ENCODE measurements around the gene MPLKIP. TPM values are rescaled to one million over a fixed set of nuclear protein-coding genes. Genes with fewer than 3 reads are reported as not detected.

MPLKIP gene
- total RNA-seq = 39.5 TPM

DNA sequence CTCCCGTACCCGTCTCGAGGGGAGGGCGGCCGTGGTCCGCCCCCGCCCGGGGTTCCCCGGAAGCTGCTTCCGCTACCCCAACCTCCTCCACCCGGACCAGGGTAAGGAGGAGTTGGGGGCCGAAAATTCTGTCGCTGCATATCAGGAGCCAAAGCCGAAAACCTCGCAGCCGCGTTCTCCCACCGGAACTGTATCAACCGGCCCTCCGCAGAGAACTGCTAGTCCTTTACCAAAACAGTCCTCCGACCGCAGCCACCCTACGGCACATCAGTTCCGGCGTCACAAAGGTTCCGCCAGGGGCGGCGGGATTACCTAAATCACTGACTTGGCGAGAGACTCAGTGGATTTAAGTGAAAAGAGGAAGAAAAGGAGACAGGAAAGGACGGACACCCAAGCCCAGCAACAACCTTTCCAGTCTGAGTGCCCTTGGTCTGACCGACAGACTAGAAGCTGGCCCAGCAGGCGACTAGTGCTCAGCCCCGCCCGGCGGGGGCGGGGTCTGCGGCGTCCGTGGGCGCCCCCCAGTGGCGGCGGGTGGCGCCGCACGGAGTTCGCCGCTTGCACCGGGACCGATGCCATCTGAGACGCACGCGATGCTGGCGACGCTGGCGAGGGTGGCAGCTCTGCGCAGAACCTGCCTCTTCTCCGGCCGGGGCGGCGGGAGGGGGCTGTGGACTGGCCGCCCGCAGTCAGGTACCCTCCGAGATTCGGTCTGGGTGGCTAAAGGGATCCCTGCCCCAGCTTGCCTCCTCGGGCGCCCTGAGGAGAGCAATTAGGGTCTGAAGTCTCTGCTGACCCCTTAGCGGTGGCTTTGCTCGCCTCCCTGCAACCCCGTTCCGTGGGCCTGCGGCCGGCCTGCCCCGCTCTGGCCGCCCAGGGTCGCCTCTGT lies at the start of gene MPLKIP, which contains the start of gene SUGCT:
MPLKIP (minus strand) TSS at position 195 of the 889 bp plus-strand sequence; CDS start at position 140, 55 bp downstream.
SUGCT (plus strand) TSS at position 578 of the 889 bp plus-strand sequence.

Other genes with a start within 250 kb of the MPLKIP start
- gene CDK13, start 184.4 kb downstream of the MPLKIP start, total RNA-seq = 140 TPM
- 8.1 TPM for gene SUGCT, start 383 bp upstream of the MPLKIP start, total RNA-seq

All from camera-type eye (tissue), 1 donor.